ENCODE measurements around the gene TMEM30A.

The TMEM30A gene

DNA sequence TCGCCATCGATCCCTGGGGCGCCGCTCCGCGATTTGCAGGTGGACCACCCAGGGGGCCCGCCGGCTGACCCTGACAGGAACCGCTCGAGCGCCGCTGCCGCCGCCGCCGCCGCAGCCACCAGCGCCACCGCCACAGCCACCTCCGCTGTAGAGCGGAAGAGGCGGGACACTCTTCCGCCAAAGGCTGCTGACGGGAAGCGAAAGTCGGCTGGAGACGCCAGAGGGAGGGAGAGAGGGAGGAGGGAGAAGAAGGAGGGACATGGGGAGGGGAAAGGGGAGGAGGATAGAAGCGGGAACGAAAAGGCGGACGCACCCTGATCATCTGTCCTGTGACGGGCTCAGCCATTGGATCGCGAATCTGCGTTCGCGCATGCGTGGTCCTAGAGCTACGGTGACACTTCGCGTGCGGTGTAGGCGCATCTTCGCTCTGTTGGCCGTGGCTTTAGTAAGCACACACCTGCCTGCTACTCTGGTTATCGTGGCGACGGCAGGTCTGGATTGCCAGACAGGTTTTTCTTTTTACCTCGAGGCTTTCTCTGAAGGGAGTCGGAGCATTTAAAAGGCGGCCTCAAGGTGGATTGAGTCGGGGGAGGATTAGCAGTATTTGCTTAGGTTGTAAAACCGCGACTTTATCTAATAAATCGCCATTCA, at the start of gene TMEM30A:
TSS of gene TMEM30A (minus strand) at position 161 of the 651 bp plus-strand sequence. CDS start at position 7, 154 bp downstream.
- H3K4me3 ChIP-seq: peak within 1 kb of the TSS; percentile 54 to 90 (median 82)
- H3K27ac ChIP-seq: peak within 1 kb of the TSS; percentile 20 to 96 (median 91)

DNA sequence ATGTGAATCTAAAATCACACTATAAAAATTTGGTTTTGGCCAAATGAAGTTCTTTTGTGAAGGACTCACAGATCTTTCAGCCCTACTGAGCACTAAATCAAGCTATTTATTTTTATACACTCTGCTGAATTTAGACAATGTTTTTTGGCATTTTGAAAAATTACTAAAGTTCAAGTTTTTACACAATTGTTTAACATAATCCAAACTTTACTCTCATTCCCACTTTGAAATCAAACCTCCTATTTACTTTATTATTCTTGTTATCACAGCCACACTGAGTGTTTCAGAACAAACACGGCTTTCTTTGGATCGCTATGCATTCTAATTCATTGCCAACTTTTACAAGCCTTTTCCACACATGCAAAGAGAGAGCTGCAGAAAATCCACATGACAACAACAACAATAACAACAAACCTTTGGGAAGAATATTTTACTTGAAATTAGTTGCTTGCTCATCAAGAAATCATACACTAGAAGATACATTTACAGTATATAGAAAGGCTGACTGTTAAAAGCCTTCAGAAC, 49.1 kb upstream of the TMEM30A start:
- H3K27ac ChIP-seq: no peak overlapping the region

GRCh38 chr6:75331151-75331550, 46.6 kb upstream of the TMEM30A start:
- Histone ChIP-seq H3K27ac (no peak overlapping the region), H3K4me3 (no peak overlapping the region)

More for the DNA sequence above, 49.1 kb upstream of the TMEM30A start:
- no peak overlapping the region for H3K4me3 ChIP-seq

DNA sequence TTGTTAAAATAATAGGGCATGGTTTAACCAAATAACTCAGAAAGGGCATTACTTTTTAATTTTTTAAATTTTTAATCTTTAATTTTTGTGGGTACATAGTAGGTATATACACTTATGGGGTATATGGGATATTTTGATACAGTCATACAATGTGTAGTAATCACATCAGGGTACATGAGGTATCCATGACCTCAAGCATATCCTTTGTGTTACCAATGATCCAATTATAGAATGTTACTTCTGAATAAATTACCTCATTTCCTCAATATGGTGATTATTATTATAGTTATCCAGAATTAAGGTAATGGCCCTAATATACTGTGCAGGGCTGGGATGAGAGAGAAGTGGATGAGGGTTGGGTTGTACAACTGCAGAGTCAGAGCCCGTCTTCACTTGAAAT, 45.1 kb upstream of the TMEM30A start:
- H3K4me3 ChIP-seq: no peak overlapping the region
- H3K27ac ChIP-seq: no peak overlapping the region

DNA sequence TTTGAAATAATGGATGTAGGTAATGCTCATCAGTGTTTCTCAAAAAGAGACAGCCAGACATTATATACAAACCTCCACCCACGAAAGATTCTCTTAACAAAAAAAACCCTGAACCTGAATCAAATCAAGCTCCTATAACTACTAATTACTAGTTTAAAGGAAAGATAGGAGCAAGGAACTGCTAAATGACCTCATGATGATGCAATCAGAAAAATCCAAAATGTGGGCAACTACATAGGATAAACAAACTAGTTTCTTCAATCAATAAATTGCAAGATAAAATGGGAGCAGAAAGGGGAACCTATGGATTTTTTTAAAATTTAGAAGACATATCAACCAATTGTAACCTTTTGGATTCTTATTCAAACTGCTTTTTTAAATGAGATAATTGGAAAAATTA, 43.2 kb upstream of the TMEM30A start:
- Histone ChIP-seq H3K4me3 (no peak overlapping the region), H3K27ac (no peak overlapping the region)

DNA sequence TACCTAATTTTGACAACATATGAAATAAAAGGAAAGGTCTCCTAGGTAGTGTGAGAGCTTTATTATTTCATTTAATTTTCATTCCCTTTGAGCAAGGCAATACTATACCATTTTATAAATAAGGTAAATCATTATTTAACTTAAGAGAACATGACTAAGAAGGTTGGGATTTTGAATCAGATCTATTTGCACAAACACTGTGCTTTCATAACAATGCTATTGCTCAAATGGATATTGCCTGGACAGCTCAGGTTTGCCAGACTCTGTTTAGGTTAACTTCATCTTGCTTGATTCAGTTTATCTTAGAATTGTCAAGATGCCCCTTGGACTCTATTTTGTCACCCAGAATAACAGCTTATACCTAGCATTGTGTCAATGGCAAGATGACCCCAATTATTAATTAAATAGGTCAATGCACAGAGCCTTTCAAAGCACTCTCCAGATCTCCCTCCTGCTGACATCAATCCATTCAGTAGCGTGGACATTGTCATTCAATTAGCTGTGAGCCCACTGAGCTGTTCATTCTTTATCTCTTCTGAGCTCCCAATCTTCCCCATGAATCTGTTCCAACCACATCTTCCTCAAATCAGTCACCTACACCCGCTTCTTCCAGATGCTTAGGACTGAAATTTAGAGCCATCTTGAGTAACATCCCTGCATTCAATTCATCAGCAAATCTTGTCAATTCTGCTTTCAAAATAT, 42.1 kb upstream of the TMEM30A start:
- Histone ChIP-seq H3K4me3 (no peak overlapping the region), H3K27ac (no peak overlapping the region)

GRCh38 chr6:75318900-75319299, 34.3 kb upstream of the TMEM30A start:
- Histone ChIP-seq H3K27ac (no peak overlapping the region), H3K4me3 (no peak overlapping the region)

GRCh38 chr6:75317503-75318206, 33.1 kb upstream of the TMEM30A start:
- H3K4me3 ChIP-seq: no peak overlapping the region
- H3K27ac ChIP-seq: no peak overlapping the region

DNA sequence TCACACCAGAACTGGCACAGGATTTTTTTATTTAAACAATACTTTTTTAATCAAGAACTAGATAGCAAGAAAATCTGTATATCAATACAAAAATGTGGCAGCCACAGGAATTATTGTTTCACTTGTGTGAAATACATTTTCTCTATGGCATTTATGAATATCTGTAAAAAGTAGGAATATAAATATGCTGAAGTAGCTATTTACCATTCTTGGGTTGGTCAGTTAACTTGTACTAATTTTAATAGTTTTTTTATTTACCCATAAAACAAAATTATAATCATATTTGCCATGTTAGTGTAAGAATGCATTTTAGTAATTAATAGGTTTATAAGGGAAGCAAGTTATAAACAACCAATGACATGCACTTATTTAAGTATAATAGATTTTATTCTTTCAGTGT, 31.4 kb upstream of the TMEM30A start:
- Histone ChIP-seq H3K4me3 (no peak overlapping the region), H3K27ac (no peak overlapping the region)

DNA sequence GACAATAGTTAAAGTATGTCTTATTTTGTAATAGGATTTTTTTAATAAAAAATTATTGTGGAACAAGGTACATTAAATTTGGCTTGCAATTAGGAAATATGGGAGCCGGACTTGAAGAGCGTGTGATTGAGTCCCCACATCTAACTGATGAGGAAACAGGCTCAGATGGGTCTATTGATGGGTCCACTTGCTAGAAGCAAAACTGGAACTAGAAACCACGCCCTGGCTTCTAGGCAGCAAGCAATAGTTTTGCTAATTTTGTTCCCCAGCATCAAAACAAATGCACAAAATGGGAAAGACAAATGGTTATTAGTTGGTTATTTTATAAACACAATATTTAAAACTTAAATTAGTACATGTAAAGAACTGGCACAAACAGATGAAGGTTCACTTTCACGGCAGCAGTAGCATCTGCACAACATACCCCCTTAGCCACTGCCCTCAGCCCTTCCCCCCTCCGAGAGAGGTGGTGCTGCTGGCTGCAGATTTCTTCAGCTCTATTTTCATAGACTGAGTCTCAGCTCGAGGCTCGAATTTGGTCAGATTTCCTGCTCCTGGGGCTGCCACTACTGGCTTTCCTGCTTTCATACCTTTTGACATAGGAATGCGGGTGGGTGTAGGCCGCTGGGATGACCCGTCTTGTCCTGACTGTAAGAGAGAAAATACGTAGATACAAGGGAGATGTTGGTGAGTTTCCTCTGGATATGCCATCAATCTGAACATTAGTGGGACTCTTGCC, 23.8 kb upstream of the TMEM30A start:
- Histone ChIP-seq H3K4me3 (no peak overlapping the region), H3K27ac (no peak overlapping the region)

DNA sequence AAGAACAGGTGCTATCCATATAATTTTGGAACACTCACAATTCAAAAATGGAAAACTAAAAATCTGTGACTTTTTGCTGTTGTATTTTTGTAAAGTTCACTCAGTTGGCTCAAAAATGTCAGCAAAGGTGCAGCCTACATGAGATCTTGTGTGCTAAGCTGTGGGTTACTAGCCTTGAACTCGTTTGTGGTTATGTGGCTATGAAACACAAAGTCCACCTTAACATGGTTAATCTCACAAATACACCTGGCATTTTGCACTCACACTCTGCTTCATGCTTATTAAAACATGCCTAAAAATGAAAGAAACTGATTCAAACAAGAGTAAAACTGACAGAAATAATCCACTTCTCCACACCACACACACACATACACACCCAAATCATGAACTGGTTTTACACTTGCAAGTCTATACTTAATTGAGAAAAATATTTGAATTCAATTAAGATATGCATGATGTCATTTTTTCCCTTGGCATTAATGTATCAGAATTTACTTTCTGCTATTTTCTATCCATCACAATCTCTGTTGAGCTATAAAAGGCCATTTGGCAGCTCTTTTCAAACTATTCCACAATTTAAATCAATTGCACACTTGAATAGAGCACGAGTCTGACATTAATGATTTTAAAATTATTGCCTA, 22.9 kb upstream of the TMEM30A start:
- Histone ChIP-seq H3K27ac (no peak overlapping the region), H3K4me3 (no peak overlapping the region)

- H3K4me3 ChIP-seq: no peak overlapping the region
- no peak overlapping the region for H3K27ac ChIP-seq
These were observed 21.5 kb upstream of the TMEM30A start for GRCh38 chr6:75306064-75306463.

DNA sequence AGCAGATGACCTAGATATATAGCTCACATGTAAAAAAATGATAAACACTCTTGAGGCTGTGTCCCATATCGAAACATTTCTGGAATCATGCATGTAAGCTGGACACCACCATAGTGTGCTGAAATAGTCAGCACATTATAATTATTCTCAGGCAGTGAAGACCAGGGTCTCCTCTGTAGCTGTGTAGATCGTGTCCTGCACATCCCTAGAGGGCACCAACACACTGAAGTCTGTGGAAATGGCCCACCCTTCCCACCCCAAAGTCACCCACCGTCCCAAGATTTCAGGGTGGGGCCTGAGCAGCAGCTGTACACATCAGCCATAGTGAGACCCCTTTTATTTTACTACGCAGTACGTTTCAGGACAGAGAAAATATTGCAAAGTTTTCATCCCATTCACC, 21.0 kb upstream of the TMEM30A start:
- H3K27ac ChIP-seq: no peak overlapping the region
- H3K4me3 ChIP-seq: no peak overlapping the region

- H3K27ac ChIP-seq: no peak overlapping the region
- H3K4me3 ChIP-seq: no peak overlapping the region
These were observed 17.7 kb upstream of the TMEM30A start for GRCh38 chr6:75302280-75302679.

- H3K4me3 ChIP-seq: no peak overlapping the region
- H3K27ac ChIP-seq: no peak overlapping the region
These were observed 16.9 kb upstream of the TMEM30A start for GRCh38 chr6:75301537-75301936.

- no peak overlapping the region for H3K4me3 ChIP-seq
- no peak overlapping the region for H3K27ac ChIP-seq
These were observed 16.5 kb upstream of the TMEM30A start for GRCh38 chr6:75301088-75301487.

- Histone ChIP-seq H3K27ac (no peak overlapping the region), H3K4me3 (no peak overlapping the region)
These were observed 15.9 kb upstream of the TMEM30A start for GRCh38 chr6:75300531-75300855.

GRCh38 chr6:75299801-75300530, 15.4 kb upstream of the TMEM30A start:
- Histone ChIP-seq H3K27ac (no peak overlapping the region), H3K4me3 (no peak overlapping the region)

All from skin epidermis (tissue), 12 donors.